IPS DF 4.7 (cell line): ENCODE measurements around the gene HOXB4.

Experiments used
- DNase-seq: peaks from one replicate; pipeline ENCODE4 v3.0.0-alpha.2; 2013; ENCODE audit warnings: low spot score; ENCODE audit errors: extremely low read depth

Gene HOXB4

GRCh38 chr17:48577946-48578615 lies at the start of gene HOXB4:
Gene HOXB4, minus strand, starts transcription at chr17:48578350. Its CDS starts 31 bp downstream, at chr17:48578319.
- no peak for DNase-seq

- no peak for DNase-seq
Measured at GRCh38 chr17:48627118-48627597, 49.0 kb upstream of the HOXB4 start.

GRCh38 chr17:48626245-48627117 lies 48.3 kb upstream of the HOXB4 start, which contains the start of gene HOXB9:
Gene HOXB9, minus strand, starts transcription at chr17:48626358. Its CDS starts 89 bp downstream, at chr17:48626269.
- no peak for DNase-seq

- no peak for DNase-seq
Measured at GRCh38 chr17:48625495-48626244, 47.5 kb upstream of the HOXB4 start.

- no peak for DNase-seq
Measured at GRCh38 chr17:48624544-48625494, 46.7 kb upstream of the HOXB4 start.

- DNase-seq: no peak
Measured at GRCh38 chr17:48624118-48624517, 46.0 kb upstream of the HOXB4 start.

GRCh38 chr17:48623583-48623982 lies 45.4 kb upstream of the HOXB4 start:
- DNase-seq: no peak

GRCh38 chr17:48622857-48623256 lies 44.7 kb upstream of the HOXB4 start:
- DNase-seq: no peak

GRCh38 chr17:48621410-48622392 lies 43.6 kb upstream of the HOXB4 start:
- DNase-seq: no peak

GRCh38 chr17:48620461-48621139 lies 42.5 kb upstream of the HOXB4 start:
- DNase-seq: no peak

GRCh38 chr17:48619826-48620449 lies 41.8 kb upstream of the HOXB4 start:
- no peak for DNase-seq

- DNase-seq: no peak
Measured at GRCh38 chr17:48618256-48618896, 40.2 kb upstream of the HOXB4 start.

- DNase-seq: no peak
Measured at GRCh38 chr17:48617471-48618255, 39.5 kb upstream of the HOXB4 start.

GRCh38 chr17:48616717-48617470 lies 38.7 kb upstream of the HOXB4 start:
- no peak for DNase-seq

GRCh38 chr17:48615963-48616716 lies 38.0 kb upstream of the HOXB4 start:
- no peak for DNase-seq
